HepG2 (cell line): ENCODE results near the gene PRR29. TPM values are rescaled to one million over a fixed set of nuclear protein-coding genes. Genes with fewer than 3 reads are reported as not detected.

Experiments
- CCAR2 ChIP-seq: fragments of 200-400 bp; formaldehyde crosslinking; optimal IDR thresholded peaks from 2 replicates; pipeline ENCODE3; 2018; ENCODE audit warnings: low read depth, mild to moderate bottlenecking, low read length, moderate library complexity
- HNF4G ChIP-seq, 2 experiments: sonication (generic) in 1 of 2; formaldehyde crosslinking in 1 of 2; IDR thresholded peaks; 2 replicates each; pipeline versions ENCODE4 v1.4.0 to v1.6.1; 2011 to 2020; ENCODE audit warnings: borderline replicate concordance in 2 of 2, low read depth in 2 of 2, mild to moderate bottlenecking in 2 of 2, low read length in 1 of 2, missing genetic modification reagents in 1 of 2, moderate library complexity in 1 of 2
- JDP2 ChIP-seq: sonication (generic); formaldehyde crosslinking; IDR thresholded peaks from 2 replicates; pipeline ENCODE4 v1.8.1; 2022; ENCODE audit warnings: missing genetic modification reagents, borderline replicate concordance
- KDM2A ChIP-seq: sonication (generic); formaldehyde crosslinking; IDR thresholded peaks from 2 replicates; pipeline ENCODE4 v1.4.0; 2020; ENCODE audit warnings: low read depth, missing genetic modification reagents, borderline replicate concordance
- MNT ChIP-seq: fragments of 450-650 bp; IDR thresholded peaks from 2 replicates; pipeline ENCODE4 v1.6.1; 2016
- NFIC ChIP-seq: IDR thresholded peaks from 2 replicates; pipeline ENCODE4 v1.6.1; 2012; ENCODE audit warnings: mild to moderate bottlenecking, low read length, inconsistent platforms
- NFYB ChIP-seq: sonication (generic); formaldehyde crosslinking; IDR thresholded peaks from 2 replicates; pipeline ENCODE4 v1.4.0; 2020; ENCODE audit warnings: missing genetic modification reagents
- NRL ChIP-seq: sonication (generic); formaldehyde crosslinking; IDR thresholded peaks from 2 replicates; pipeline ENCODE4 v1.5.0; 2020; ENCODE audit warnings: missing genetic modification reagents, mild to moderate bottlenecking, moderate library complexity, borderline replicate concordance
- PRDM15 ChIP-seq: sonication (generic); formaldehyde crosslinking; IDR thresholded peaks from 2 replicates; pipeline ENCODE4 v1.4.0; 2020; ENCODE audit warnings: missing genetic modification reagents
- SATB2 ChIP-seq: sonication (generic); formaldehyde crosslinking; IDR thresholded peaks from 2 replicates; pipeline ENCODE4 v1.5.0; 2020; ENCODE audit warnings: missing genetic modification reagents
- SETDB1 ChIP-seq: sonication (generic); formaldehyde crosslinking; IDR thresholded peaks from 2 replicates; pipeline ENCODE4 v1.5.1; 2020; ENCODE audit warnings: missing genetic modification reagents, mild to moderate bottlenecking, borderline replicate concordance
- SIX4 ChIP-seq: sonication (generic); formaldehyde crosslinking; IDR thresholded peaks from 2 replicates; pipeline ENCODE4 v1.4.0; 2020; ENCODE audit warnings: missing genetic modification reagents
- TARDBP ChIP-seq: sonication (generic); formaldehyde crosslinking; IDR thresholded peaks from 2 replicates; pipeline ENCODE4 v1.8.0; 2022; ENCODE audit warnings: mild to moderate bottlenecking, missing genetic modification reagents
- TCF12 ChIP-seq, 2 experiments: fragments of 450-650 bp in 1 of 2; sonication (generic) in 1 of 2; formaldehyde crosslinking in 1 of 2; IDR thresholded peaks; 2 replicates each; pipeline versions ENCODE4 v1.6.1 to v1.8.0; 2017 to 2022; ENCODE audit warnings: antibody characterized with exemption in 1 of 2, mild to moderate bottlenecking in 1 of 2, missing genetic modification reagents in 1 of 2, moderate library complexity in 1 of 2
- ZBTB46 ChIP-seq: sonication (generic); formaldehyde crosslinking; IDR thresholded peaks from 2 replicates; pipeline ENCODE4 v1.4.0; 2020; ENCODE audit warnings: mild to moderate bottlenecking, missing genetic modification reagents, borderline replicate concordance
- ZNF10 ChIP-seq: sonication (generic); formaldehyde crosslinking; IDR thresholded peaks from 2 replicates; pipeline ENCODE4 v1.4.0; 2020; ENCODE audit warnings: mild to moderate bottlenecking, low read depth, missing genetic modification reagents, borderline replicate concordance
- ZNF124 ChIP-seq: sonication (generic); formaldehyde crosslinking; IDR thresholded peaks from 2 replicates; pipeline ENCODE4 v1.4.0; 2020; ENCODE audit warnings: missing genetic modification reagents
- ZNF138 ChIP-seq: sonication (generic); formaldehyde crosslinking; IDR thresholded peaks from 2 replicates; pipeline ENCODE4 v1.5.0; 2020; ENCODE audit warnings: mild to moderate bottlenecking, low read depth, missing genetic modification reagents
- ZNF207 ChIP-seq: fragments of 450-650 bp; IDR thresholded peaks from 2 replicates; pipeline ENCODE4 v1.6.1; 2016; ENCODE audit warnings: antibody characterized with exemption, borderline replicate concordance
- ZNF350 ChIP-seq: sonication (generic); formaldehyde crosslinking; IDR thresholded peaks from 2 replicates; pipeline ENCODE4 v1.4.0; 2020; ENCODE audit warnings: mild to moderate bottlenecking, low read depth, missing genetic modification reagents, borderline replicate concordance
- ZNF446 ChIP-seq: sonication (generic); formaldehyde crosslinking; IDR thresholded peaks from 2 replicates; pipeline ENCODE4 v1.5.0; 2020; ENCODE audit warnings: mild to moderate bottlenecking, missing genetic modification reagents
- ZNF761 ChIP-seq: sonication (generic); formaldehyde crosslinking; conservative IDR thresholded peaks from 2 replicates; pipeline ENCODE4 v1.4.0; 2020; ENCODE audit warnings: mild to moderate bottlenecking, missing genetic modification reagents
- ZNF792 ChIP-seq: IDR thresholded peaks from 2 replicates; pipeline ENCODE4 v1.6.1; 2016
- polyA plus RNA-seq, 8 experiments: library from polyadenylated mRNA; depleted of rRNA in 3 of 8; stranded (reverse) in 7 of 8; unstranded in 1 of 8; fragments of >200 nt; fragmentation: Illumina TruSeq in 4 of 8; extraction: Trizol in 4 of 8; gene quantifications; 2 replicates each; pipeline versions ENCODE4 v1.2.1 to v1.2.3, GENCODE V29; 2011 to 2016; ENCODE audit warnings: low read depth in 4 of 8, missing spikeins in 1 of 8, mixed read lengths in 1 of 8; ENCODE audit not compliant: insufficient read depth in 1 of 8
- total RNA-seq, 5 experiments: library from RNA; depleted of rRNA; stranded (reverse); fragments of >200 nt; fragmentation: Illumina TruSeq; extraction: Trizol; gene quantifications; 2 replicates each; pipeline ENCODE4 v1.2.3, GENCODE V29; 2016; ENCODE audit warnings: low read depth in 1 of 5

The PRR29 gene
- total and polyA plus RNA-seq, 2 of the 13 experiments (the other 11 are each of a cell fraction or from before 2014, with no cell fraction given) = 0.07 to 0.20 TPM

GRCh38 chr17:63998050-63998720 is at the start of gene PRR29 (continued):
- no peak for TF ChIP-seq TCF12 (IDR thresholded peaks at IDR 0.05)
- no peak for TF ChIP-seq TCF12 (CRISPR knock-in tag; IDR thresholded peaks at IDR 0.05)
- no peak for TF ChIP-seq ZNF10 (CRISPR knock-in tag)
- peak; percentile 41 for TF ChIP-seq ZNF350 (CRISPR knock-in tag)
- TF ChIP-seq SETDB1 (CRISPR knock-in tag) = no peak
- no peak for TF ChIP-seq ZNF124 (CRISPR knock-in tag)
- TF ChIP-seq ZNF792 (CRISPR knock-in tag) = no peak
- no peak for TF ChIP-seq JDP2 (CRISPR knock-in tag)
- no peak for TF ChIP-seq ZNF207
- no peak for TF ChIP-seq SATB2
- no peak for TF ChIP-seq ZNF138 (CRISPR knock-in tag)
- TF ChIP-seq CCAR2 = no peak
- no peak for TF ChIP-seq TARDBP (CRISPR knock-in tag)
- no peak for TF ChIP-seq NFIC
- TF ChIP-seq PRDM15 (CRISPR knock-in tag) = no peak
- TF ChIP-seq ZNF446 = no peak
- peak; percentile 37; the same call in 1 of the 2 replicates for TF ChIP-seq KDM2A (CRISPR knock-in tag)
- TF ChIP-seq SIX4 (CRISPR knock-in tag) = no peak
- TF ChIP-seq NRL (CRISPR knock-in tag) = peak; percentile 58; the same call in 1 of the 2 replicates
- no peak; the same call in 1 of the 2 replicates for TF ChIP-seq MNT
- TF ChIP-seq ZNF761 (CRISPR knock-in tag) = no peak
- no peak for TF ChIP-seq HNF4G (IDR thresholded peaks at IDR 0.05; ENCODE audit: borderline replicate concordance, low read depth, low read length)
- no peak for TF ChIP-seq HNF4G (CRISPR knock-in tag; IDR thresholded peaks at IDR 0.05; ENCODE audit: borderline replicate concordance, low read depth)
- TF ChIP-seq ZBTB46 (CRISPR knock-in tag) = no peak
- no peak for TF ChIP-seq NFYB
